ENCODE measurements around the gene CCL18. TPM values are rescaled to one million over a fixed set of nuclear protein-coding genes. Genes with fewer than 3 reads are reported as not detected.
"Not testable (repeated sequence)": the region's sequence is repeated elsewhere in the genome, so short reads cannot be mapped to it uniquely, and the experiment has no call there.

The CCL18 gene
- total and polyA plus RNA-seq, 2 of the 8 experiments (the other 6 are each of a cell fraction or from before 2014, with no cell fraction given): not detected

DNA sequence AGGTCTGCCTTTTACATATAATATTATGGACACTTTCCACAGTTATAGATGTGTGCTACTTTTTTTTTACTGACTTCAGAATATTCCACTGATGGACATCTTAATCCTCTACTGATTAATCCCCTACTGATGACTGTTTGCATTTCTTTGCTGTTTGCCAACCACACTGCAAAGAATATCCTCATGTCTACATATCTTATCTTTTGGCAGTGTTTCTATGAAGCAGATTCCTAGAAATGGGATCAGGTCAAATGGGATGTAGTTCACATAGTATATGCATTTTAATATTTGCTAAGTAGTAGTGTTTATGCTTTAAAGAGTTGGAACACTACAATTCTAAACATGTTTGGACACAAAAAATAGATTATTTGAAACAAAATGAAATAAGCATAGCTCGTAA lies 22.7 kb downstream of the CCL18 start (continued):
- no peak for TF ChIP-seq MAX (IDR thresholded peaks at IDR 0.05)

- H3K36me3 ChIP-seq (ENCODE audit: control insufficient read depth in 2 of 4, insufficient read depth in 4 of 4, low read length in 3 of 4); H2AFZ ChIP-seq (ENCODE audit: low read length); DNase-seq (ENCODE audit: low read depth in 1 of 2, low spot score in 2 of 2); H4K20me1 ChIP-seq (replicated peaks in 1 of 2; ENCODE audit: control insufficient read depth in 1 of 2, insufficient read depth in 2 of 2, low read length in 2 of 2); H3K4me1 ChIP-seq (replicated peaks in 1 of 4; ENCODE audit: control insufficient read depth in 3 of 4, insufficient read depth in 4 of 4, low read length in 3 of 4); H3K23me2 ChIP-seq (ENCODE audit: low read depth, low read length); H2BK20ac ChIP-seq (ENCODE audit: low read length); H2BK15ac ChIP-seq (ENCODE audit: low read length); H3K4me2 ChIP-seq (ENCODE audit: insufficient read depth in 1 of 2, low read depth in 2 of 2, low read length in 2 of 2); H3K9me3 ChIP-seq (ENCODE audit: insufficient read depth in 2 of 2, low read depth in 1 of 2, low read length in 1 of 2); H3K79me1 ChIP-seq (ENCODE audit: low read depth, low read length); H2BK12ac ChIP-seq (ENCODE audit: low read depth, low read length); H2AK5ac ChIP-seq (ENCODE audit: low read depth, low read length); H3K27ac ChIP-seq (ENCODE audit: low read depth, low read length); H2BK5ac ChIP-seq (ENCODE audit: low read depth, low read length); H3K56ac ChIP-seq (replicated peaks; ENCODE audit: insufficient read length, low read depth, low read length); H3K23ac ChIP-seq (ENCODE audit: insufficient read length); H4K5ac ChIP-seq (ENCODE audit: insufficient read length, low read depth, low read length); H3K9ac ChIP-seq (replicated peaks in 1 of 4; ENCODE audit: extremely low read depth in 1 of 4, low read depth in 3 of 4, low read length in 3 of 4); H4K8ac ChIP-seq (ENCODE audit: extremely low read depth, insufficient read depth, low read length); H3K4me3 ChIP-seq (ENCODE audit: extremely low read depth in 1 of 4, insufficient read depth in 2 of 4, low read depth in 3 of 4, low read length in 4 of 4); POLR2A ChIA-PET (ENCODE audit: partially characterized antibody); CTCF ChIA-PET (ENCODE audit: partially characterized antibody); FAIRE-seq; H3K79me2 ChIP-seq (ENCODE audit: control insufficient read depth in 1 of 2, insufficient read depth in 2 of 2, low read length in 2 of 2); H4K91ac ChIP-seq (replicated peaks; ENCODE audit: insufficient read length, low read length); H3K4ac ChIP-seq (replicated peaks; ENCODE audit: insufficient read length, low read depth, low read length); H3K14ac ChIP-seq (ENCODE audit: insufficient read length); H3K18ac ChIP-seq (ENCODE audit: extremely low read depth, low read length); H3K27me3 ChIP-seq (replicated peaks in 1 of 4; ENCODE audit: control insufficient read depth in 3 of 4, extremely low read depth in 1 of 4, insufficient read depth in 3 of 4, low read length in 3 of 4); H2BK120ac ChIP-seq (replicated peaks; ENCODE audit: low read depth, low read length): not testable (repeated sequence)
- WGBS, 2 experiments (ENCODE audit: extremely low coverage in 1 of 2, insufficient coverage in 1 of 2, insufficient read length in 1 of 2, insufficient replicate concordance in 2 of 2, low coverage in 1 of 2, low lambda C conversion rate in 2 of 2, missing lambda C conversion rate in 1 of 2): 71% methylated on average over 1 of the region's 3 CpGs; no CpG with 5 or more reads in 1 of the 2 experiments
Observed at GRCh38 chr17:36087471-36087870, 23.4 kb downstream of the CCL18 start.

All from H1 (cell line).